Muscle of arm (tissue), 12 donors: Measurements from ENCODE around the gene RBPJL. TPM values are rescaled to one million over a fixed set of nuclear protein-coding genes. Genes with fewer than 3 reads are reported as not detected.
A peak's percentile ranks its signal among the peaks of the same experiment; 100 is the strongest.

Experiments
- DNase-seq: peaks from one replicate; pipeline ENCODE4 v3.0.0-alpha.2; 2013
- polyA plus RNA-seq, 12 donors: library from polyadenylated mRNA; unstranded; fragments of 120-200 nt; gene quantifications; one replicate each; pipeline ENCODE4 v1.2.1, GENCODE V29; 2013; ENCODE audit not compliant: insufficient read length in 12 of 12

Gene RBPJL
- polyA plus RNA-seq, 12 donors: not detected

GRCh38 chr20:45292343-45292742 lies 14.3 kb upstream of the RBPJL start:
- no peak for DNase-seq

DNA sequence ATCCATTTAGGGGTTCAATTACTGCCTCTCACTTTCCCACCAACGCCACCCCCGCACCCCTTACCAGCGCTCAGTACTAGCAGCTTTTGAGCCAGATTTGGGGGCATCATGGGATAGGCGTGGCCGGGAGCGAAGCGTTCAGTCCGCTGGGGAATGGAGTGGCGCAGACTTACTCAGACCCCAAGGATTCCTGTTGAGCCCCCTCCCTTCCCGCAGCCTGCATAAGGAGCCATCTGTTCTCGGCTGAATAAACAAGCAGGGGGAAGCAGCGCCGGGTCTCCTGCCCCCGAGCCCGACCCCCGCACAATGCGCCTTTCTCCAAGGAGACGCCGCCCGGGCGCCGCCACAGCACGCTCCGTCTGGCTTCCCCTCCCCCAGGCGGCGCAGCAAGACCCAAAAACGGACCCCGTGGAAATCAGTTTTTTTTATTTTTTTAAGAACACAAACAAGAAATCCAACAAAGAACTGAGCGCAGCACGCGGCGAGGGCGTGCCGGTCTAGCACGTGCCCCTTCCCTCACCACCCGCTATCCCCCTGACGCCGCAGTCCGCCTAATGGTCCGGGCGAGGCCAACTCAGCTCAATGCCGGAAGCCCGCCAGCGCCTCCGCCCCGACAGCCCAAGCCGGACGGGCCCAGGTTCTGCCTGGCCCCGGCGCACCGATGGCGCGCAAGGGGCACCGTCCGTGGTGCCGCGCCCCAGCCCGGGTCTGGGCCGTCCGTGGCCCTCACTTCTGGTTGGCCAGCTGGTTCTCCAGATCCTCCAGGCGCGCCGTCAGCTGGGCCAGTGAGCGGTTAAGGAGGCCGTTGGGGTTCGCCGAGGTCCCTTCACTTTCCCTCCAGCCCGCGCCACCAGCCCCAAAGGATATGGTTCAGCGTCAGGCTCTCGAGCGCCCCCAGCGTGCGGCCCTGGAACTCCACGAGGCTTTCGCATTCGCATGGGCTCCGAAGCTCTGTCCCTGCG lies 13.3 kb upstream of the RBPJL start:
- DNase-seq: peak; percentile 65

DNA sequence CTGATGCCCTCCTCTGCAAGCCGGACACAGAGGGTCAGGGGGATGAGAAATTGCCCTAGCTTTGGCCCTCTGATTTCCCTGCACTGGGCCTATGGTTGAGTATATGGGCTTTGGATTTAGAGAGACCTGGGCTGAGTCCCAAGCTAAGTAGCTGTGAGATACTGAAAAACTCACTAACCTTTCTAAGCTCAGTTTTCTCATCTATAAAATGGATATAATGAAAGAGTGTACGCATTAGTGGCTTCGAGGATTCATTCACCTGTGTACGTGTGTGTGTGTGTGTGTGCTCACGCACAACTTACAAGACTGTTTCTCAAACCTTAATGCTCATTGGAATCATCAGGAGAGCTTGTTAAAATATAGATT lies 12.7 kb upstream of the RBPJL start:
- DNase-seq: no peak

DNA sequence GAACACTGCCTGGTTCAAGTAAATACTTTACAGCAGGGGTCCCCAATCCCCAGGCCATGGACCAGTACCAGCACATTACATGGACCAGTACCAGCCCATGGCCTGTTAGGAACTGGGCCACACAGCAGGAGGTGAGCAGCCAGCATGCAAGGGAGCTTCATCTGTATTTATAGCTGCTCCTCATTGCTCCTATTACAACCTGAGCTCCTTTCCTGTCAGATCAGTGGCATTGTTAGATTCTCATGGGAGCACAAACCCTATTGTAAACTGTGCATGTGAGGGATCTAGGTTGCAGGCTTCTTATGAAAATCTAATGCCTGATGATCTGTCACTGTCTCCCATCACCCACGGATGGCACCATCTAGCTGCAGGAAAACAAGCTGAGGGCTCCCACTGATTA lies 12.0 kb upstream of the RBPJL start:
- DNase-seq: no peak

- DNase-seq: no peak
These were observed 8.7 kb upstream of the RBPJL start for GRCh38 chr20:45297786-45298497.

DNA sequence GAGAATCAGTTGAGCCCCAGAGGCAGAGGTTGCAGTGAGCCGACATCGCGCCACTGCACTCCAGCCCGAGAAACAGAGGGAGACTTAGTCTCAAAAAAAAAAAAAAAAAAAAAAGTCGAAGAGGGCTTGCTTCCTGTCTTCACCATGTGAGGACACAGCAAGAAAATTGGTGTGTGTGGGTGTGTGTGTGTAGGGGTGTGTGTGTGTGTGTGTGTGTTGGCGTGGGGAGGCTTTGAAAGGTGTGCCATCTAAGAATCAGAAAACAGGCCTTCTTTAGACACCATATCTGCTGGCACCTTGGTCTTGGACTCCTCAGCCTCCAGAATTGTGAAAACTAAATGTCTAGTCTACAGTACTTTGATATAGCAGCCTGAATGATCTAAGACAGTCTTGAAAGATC lies 6.9 kb upstream of the RBPJL start:
- DNase-seq: no peak

DNA sequence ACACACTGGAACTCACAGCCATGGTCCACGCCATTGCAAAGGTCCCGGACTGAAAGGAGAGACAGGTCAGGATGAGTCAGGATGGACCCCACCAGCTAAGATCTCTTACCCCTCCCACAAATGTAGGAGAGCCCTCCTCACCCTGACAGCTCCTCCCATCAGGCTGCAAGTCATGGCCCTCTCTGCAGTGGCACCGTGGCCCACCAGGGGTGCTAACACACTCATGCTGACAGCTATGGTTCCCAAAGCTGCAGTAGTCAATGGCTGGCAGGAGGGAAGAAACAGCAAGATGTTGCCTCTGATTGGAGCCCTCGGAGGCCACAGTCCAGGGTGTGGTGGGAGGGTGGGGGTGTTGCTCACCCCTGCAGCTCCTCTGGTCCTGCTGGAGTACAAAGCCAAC lies 5.7 kb upstream of the RBPJL start:
- no peak for DNase-seq

- no peak for DNase-seq
These were observed 4.8 kb upstream of the RBPJL start for GRCh38 chr20:45301824-45302271.

- no peak for DNase-seq
These were observed 2.8 kb upstream of the RBPJL start for GRCh38 chr20:45303586-45304463.

DNA sequence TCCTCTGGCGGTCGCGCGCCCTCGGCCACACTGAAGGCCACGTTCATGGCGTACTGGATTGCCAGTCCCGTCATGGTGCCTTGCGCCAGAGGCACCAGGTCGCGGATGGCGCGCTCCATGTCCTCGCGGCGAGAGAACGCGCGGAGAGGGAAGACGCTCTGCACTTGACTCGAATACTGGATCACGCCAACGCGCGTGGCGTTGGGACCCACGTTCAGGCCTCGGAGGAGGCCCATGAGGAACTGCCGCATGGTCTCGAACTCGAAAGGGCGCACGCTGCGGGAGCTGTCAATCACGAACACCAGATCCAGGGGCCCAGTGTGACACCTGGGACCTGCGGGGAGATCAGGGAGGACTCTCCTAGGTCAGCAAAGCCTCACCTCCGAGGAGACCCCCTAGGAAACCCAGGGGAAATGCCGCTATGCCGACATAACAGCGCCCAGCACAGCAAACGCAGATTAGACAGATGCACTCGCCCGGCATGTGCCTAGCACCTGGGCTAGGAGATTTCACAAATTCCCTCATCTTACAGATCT lies 2.1 kb upstream of the RBPJL start:
- DNase-seq: no peak

DNA sequence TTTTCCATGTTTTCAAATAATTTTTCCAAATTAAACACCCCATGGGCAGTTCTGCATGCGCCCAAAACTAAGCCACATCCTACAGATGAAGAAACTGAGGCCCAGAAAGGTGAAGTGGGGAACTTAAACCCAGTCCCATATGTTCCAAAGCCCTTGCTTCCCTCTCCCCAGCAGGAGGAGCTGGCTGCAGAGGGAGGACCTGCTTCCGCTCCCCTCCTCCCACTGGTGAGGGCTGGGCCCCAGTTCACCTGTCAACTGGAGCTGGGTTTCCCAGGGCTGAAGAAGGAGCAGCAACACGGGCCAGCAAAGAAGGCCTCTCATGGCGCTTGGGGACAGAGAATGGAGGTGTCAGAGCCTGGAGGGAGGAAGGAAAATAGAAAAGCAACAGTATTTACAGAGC lies 1.4 kb upstream of the RBPJL start:
- no peak for DNase-seq

DNA sequence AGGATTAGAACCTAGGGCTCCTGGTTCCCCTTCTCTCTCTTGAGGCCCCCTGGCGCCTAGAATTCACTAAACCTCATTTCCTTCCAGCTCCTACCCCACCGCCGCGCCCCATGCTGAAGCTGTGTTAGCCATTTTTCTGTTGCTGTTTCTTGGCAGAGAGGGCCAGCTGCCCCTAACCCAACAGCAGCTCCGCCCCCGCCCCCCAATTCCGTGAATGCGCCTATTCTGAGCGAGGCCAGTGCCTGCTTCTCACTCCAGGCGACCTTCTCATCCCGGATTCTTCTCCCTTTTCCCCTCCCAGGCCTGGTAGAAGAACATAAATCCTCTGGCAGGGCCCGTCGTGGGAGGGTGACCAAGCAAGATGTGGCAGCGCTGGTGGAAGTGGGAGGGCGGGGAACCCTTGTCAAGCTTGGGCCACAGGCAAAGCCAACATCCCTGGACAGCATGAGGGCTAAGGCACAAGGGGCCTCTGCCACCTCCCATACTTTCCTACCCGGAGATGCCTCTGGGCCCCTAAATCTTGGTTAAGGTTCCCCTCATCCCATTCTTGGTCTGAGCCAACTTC lies 518 bp downstream of the RBPJL start:
- DNase-seq: no peak

DNA sequence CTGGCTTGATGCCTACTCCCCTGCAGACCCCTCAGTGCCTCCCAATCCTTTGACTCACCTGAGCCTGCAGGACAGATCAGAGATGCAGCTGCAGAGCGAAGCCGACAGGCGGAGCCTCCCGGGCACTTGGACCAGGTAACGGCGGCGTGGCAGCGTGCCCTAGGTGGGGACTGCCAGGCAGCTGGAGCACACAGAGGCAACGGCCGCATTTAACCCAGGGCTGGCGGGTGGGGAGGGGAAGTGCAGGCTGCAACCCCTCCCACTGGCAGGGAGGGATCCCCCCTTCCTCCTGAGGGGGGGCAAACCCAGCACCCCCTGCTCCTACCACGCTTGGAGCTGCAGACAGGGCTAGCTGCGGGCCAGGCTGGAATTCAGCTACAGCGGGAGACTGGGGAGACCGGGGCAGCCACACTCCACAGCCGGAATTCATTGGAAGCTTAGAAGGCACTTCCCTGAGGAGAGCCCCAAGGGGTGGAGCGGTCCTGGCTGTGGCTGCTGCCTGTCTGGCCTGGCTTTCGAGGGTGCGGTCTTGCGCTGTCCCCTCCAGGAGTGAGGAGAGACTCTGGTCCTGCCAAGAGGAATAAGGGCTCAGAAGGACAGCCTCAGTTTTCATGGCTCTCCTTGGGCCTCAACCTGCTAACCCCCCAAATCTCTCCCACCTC lies 1.6 kb downstream of the RBPJL start, which contains the start of gene MATN4:
Gene MATN4 (minus strand): TSS at position 183 of the 662 bp plus-strand sequence. CDS start 2,717 bp downstream, outside the sequence.
- no peak for DNase-seq

- DNase-seq: no peak
These were observed 2.4 kb downstream of the RBPJL start for GRCh38 chr20:45309075-45309474.

DNA sequence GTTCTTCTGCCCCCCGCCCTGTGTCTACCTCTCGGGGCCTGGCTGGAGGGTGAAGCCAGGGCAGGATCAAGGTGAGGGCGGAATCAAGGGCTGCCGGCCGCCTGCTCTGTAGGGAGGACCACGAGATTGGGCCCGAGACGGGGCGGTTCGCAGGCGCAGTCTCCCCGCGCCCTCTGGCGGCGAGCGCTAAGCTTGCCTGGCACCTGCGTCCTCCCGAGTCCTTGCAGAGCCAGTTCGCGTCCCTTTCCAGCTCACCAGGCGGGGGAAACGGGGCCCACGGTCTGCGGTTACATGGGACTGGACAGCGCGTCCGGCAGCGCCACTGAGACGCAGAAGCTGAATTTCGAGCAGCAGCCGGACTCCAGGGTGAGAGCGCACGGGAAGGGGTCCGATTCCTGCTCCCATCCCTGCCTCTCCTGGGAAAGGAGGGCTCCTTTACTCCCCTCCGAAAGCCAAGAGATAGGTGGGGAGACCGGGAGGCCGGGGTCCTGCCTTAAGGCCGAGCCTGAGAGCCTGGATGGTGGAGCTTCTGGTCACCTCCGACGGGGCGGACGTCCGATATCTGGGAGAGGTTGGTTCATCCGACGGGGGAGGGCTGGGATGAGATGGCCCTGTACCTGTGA lies 5.1 kb downstream of the RBPJL start:
- DNase-seq: no peak

DNA sequence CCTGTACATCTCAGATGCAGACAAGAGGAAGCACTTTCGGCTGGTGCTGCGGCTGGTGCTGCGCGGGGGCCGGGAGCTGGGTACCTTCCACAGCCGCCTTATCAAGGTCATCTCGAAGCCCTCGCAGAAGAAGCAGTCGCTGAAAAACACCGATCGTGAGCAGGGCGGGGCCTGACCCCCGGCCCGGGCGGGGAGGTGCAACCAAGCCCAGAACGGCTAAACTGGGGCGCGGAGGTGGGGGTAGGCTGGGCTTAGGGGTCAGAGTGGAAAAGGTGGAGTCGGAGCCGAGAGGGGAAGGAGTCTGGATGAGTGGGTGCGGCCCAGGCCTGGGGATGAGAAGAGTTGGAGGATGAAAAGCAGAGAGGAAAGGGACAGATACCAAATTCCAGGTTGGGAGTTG lies 5.6 kb downstream of the RBPJL start:
- no peak for DNase-seq

DNA sequence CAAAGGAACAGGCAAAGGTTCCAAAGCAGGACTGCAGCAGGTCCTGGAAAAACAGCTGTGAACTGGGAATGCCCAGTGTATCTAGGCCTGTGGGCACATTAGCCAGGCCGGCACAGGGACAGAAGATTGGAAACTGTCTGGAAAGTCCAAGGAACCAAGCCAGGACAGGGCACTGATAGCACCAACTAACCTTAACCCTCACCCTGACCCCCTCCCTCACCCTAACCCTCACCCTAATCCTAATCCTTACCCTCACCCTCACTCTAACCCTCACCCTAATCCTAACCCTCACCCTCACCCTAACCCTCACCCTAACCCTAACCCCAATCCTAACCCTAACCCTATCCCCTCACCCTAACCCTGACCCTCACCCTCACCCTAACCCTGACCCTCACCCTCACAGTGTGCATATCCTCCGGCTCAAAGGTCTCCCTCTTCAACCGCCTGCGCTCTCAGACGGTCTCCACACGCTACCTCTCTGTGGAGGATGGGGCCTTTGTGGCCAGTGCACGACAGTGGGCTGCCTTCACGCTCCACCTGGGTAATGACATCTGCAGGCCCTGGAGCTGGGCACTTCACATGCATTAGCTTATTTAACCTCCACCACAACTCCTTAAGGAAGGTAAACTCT lies 6.5 kb downstream of the RBPJL start:
- no peak for DNase-seq

- DNase-seq: no peak
These were observed 7.3 kb downstream of the RBPJL start for GRCh38 chr20:45313943-45314342.

GRCh38 chr20:45315672-45316071 lies 9.0 kb downstream of the RBPJL start:
- no peak for DNase-seq
